ENCODE measurements around the gene SND1. TPM values are rescaled to one million over a fixed set of nuclear protein-coding genes. Genes with fewer than 3 reads are reported as not detected.

The SND1 gene
- polyA plus RNA-seq, 3 donors, result 46.5 to 97.3 (median 79.8) TPM

GRCh38 chr7:127653396-127653795 lies 1.4 kb downstream of the SND1 start:
- Mint-ChIP-seq H3K4me1 (peaks cover 53% of the 10 kb centered on the region), H3K27ac (peak overlapping the region in 3 of 7 donors; percentile 27 to 94 (median 75))
- intact Hi-C loops (cut with micrococcal nuclease), result loop anchor here (5.0 to 10.0 kb wide), 2 partner anchors 66 to 259 kb away; partner anchors contain the start of genes ARF5 (in 1 of the 2), GCC1 (in 1 of the 2) and ZNF800 (in 1 of the 2)

More at GRCh38 chr7:127653396-127653795, 1.4 kb downstream of the SND1 start:
- H3K9me3 ChIP-seq (replicated peaks in 1 of 2; ENCODE audit: control insufficient read depth in 1 of 2, insufficient read depth in 1 of 2, low read length in 2 of 2), result no peaks in the 10 kb centered on the region
- no peak for DNase-seq
- H3K79me2 ChIP-seq (ENCODE audit: insufficient read depth, low read length), result peaks cover 64% of the 10 kb centered on the region
- H3K36me3 Mint-ChIP-seq, result peaks cover 7 to 13% of the 10 kb centered on the region in 2 donors
- H3K4me2 ChIP-seq (replicated peaks; ENCODE audit: extremely low read depth, low read length, poor library complexity, severe bottlenecking), result peak overlapping the region; percentile 76
- peak overlapping the region in 1 of 3 experiments; percentile 82 for H3K4me3 ChIP-seq (replicated peaks in 1 of 3; ENCODE audit: low read depth in 2 of 3, low read length in 3 of 3)
- peaks cover 0 to 7% (median 0%) of the 10 kb centered on the region in 7 donors for H3K9me3 Mint-ChIP-seq
- H3K9ac ChIP-seq (ENCODE audit: insufficient read depth, low read length, poor library complexity, severe bottlenecking), result no peak overlapping the region
- no CpG with 5 or more reads among the region's 4 CpGs for WGBS (ENCODE audit: insufficient coverage)
- H4K20me1 ChIP-seq (ENCODE audit: insufficient read depth, low read length), result peaks cover 20% of the 10 kb centered on the region
- H3K4me1 ChIP-seq (ENCODE audit: control insufficient read depth in 1 of 2, insufficient read depth in 2 of 2, low read length in 2 of 2), result peaks cover 45 to 57% of the 10 kb centered on the region in 2 donors
- H3K36me3 ChIP-seq (replicated peaks in 1 of 2; ENCODE audit: control insufficient read depth in 1 of 2, insufficient read depth in 2 of 2, low read length in 2 of 2), result peaks cover 0 to 9% of the 10 kb centered on the region in 2 donors
- peak overlapping the region in 1 of 2 donors; percentile 99 for H3K4me3 Mint-ChIP-seq
- H2AFZ ChIP-seq (ENCODE audit: insufficient read depth, low read depth, low read length, poor library complexity, severe bottlenecking), result no peak overlapping the region
- H3K27ac ChIP-seq (ENCODE audit: low read depth in 1 of 2, low read length in 2 of 2), result no peak overlapping the region
- no peak for TF ChIP-seq CTCF (IDR thresholded peaks at IDR 0.05)
- no peaks in the 10 kb centered on the region for H3K27me3 ChIP-seq (ENCODE audit: control insufficient read depth in 2 of 2, insufficient read depth in 2 of 2, low read length in 2 of 2)
- H3K27me3 Mint-ChIP-seq (ENCODE audit: low read depth in 3 of 3), result peaks cover 0 to 2% (median 0%) of the 10 kb centered on the region in 3 donors

All from CD14-positive monocyte (primary cell).